ENCODE data around the gene GP1BB. TPM values are rescaled to one million over a fixed set of nuclear protein-coding genes. Genes with fewer than 3 reads are reported as not detected.
A peak's percentile ranks its signal among the peaks of the same experiment; 100 is the strongest.

GP1BB gene
- total RNA-seq, 2 donors from 2014 or later = 0.48 to 0.62 TPM

GRCh38 chr22:19753090-19753842 is 29.9 kb downstream of the GP1BB start:
- Mint-ChIP-seq H3K36me3 (ENCODE audit: low read depth) (no peaks in the 10 kb centered on the region), H3K4me1 (peaks cover 11% of the 10 kb centered on the region), H3K4me3 (no peak overlapping the region), H3K9me3 (no peaks in the 10 kb centered on the region), H3K27ac (no peak overlapping the region), H3K27me3 (ENCODE audit: insufficient read depth) (peaks cover 59% of the 10 kb centered on the region)
- H3K4me1 ChIP-seq (ENCODE audit: control insufficient read depth, insufficient read depth, low read length) = peaks cover 13% of the 10 kb centered on the region
- H3K27me3 ChIP-seq (ENCODE audit: control insufficient read depth, insufficient read depth, low read length, poor library complexity, severe bottlenecking) = peaks cover 68% of the 10 kb centered on the region
- no peaks in the 10 kb centered on the region for H3K36me3 ChIP-seq (ENCODE audit: control insufficient read depth, insufficient read depth, low read length)
- H3K9me3 ChIP-seq (ENCODE audit: control insufficient read depth, low read length) = no peaks in the 10 kb centered on the region
- TF ChIP-seq, protein P1, sequence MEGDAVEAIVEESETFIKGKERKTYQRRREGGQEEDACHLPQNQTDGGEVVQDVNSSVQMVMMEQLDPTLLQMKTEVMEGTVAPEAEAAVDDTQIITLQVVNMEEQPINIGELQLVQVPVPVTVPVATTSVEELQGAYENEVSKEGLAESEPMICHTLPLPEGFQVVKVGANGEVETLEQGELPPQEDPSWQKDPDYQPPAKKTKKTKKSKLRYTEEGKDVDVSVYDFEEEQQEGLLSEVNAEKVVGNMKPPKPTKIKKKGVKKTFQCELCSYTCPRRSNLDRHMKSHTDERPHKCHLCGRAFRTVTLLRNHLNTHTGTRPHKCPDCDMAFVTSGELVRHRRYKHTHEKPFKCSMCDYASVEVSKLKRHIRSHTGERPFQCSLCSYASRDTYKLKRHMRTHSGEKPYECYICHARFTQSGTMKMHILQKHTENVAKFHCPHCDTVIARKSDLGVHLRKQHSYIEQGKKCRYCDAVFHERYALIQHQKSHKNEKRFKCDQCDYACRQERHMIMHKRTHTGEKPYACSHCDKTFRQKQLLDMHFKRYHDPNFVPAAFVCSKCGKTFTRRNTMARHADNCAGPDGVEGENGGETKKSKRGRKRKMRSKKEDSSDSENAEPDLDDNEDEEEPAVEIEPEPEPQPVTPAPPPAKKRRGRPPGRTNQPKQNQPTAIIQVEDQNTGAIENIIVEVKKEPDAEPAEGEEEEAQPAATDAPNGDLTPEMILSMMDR (conservative IDR thresholded peaks at IDR 0.05) = peak; percentile 77
- no peak overlapping the region for H3K27ac ChIP-seq (ENCODE audit: low read depth, low read length)
- no peak overlapping the region for H3K4me3 ChIP-seq (ENCODE audit: low read length)
- 88 to 98% methylated on average over 7 to 10 of the region's 10 CpGs for WGBS, 2 experiments (ENCODE audit: insufficient coverage in 1 of 2, insufficient read length in 1 of 2)
- H3K9ac ChIP-seq (ENCODE audit: extremely low read depth, low read length, poor library complexity, severe bottlenecking) = no peak overlapping the region
- peak; percentile 77 for DNase-seq

DNA sequence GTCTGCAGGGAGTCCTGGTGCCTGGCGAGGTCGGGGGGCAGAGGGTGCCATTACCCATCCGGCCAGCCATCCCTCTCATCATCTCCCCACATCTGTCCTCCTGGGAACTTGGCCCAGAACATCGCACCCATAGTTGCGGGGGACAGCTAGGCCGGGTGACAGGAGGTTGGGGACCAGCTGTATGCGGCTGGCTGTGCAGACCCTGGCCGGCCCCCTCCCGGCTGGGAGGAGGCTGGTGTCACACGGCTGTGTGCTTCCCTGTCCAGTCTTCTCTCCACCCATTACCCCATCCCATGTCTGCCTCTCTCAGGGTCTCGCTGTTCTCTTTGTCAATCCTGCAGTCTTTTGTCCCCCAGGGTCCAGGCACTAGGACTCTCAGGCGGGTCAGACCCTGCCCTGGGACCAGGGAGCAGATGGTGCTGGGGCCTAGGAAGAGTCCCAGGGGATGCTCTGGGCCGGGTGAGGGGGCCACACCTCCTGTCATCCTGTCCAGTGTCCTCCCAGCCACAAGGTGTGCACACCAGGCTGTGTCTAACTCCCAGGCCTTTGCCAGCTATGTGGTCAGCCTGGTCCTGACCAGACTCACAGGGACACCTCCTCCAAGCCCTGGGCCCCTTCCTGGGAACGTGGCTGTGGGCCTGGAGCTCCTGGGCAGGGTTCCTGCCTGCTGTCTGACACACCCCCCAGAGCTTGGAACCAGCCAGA is 30.8 kb downstream of the GP1BB start:
- peaks cover 77% of the 10 kb centered on the region for H3K27me3 ChIP-seq (ENCODE audit: control insufficient read depth, insufficient read depth, low read length, poor library complexity, severe bottlenecking)

DNA sequence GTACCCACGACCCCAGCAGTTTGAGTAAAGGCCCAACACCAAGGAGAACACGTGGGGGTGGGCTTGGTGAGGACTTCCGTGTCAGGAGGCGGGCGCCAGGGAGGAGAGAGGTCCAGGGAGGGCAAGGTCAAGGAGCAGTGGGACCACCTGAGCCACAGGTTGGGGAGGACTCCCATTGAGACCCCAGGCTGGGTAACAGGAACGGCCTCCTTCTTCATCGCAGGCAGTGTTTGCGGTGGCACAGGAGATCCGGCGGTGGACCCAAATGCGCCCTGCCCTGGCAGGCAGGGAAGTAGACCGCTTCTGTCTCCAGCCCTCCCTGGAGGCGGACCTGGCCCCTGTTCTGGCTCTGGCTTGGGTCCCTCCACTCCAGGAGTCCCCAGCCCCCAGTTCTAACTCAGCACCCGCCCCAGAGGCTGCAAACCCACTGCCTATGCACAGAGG is 31.4 kb downstream of the GP1BB start:
- Mint-ChIP-seq H3K27ac (no peak overlapping the region), H3K4me1 (peaks cover 15% of the 10 kb centered on the region), H3K9me3 (no peaks in the 10 kb centered on the region), H3K36me3 (ENCODE audit: low read depth) (no peaks in the 10 kb centered on the region), H3K27me3 (ENCODE audit: insufficient read depth) (peaks cover 71% of the 10 kb centered on the region), H3K4me3 (peak overlapping the region; percentile 13)
- no peak overlapping the region for H3K4me3 ChIP-seq (ENCODE audit: low read length)
- DNase-seq = peak; percentile 59
- 50 to 52% methylated on average over 9 to 14 of the region's 14 CpGs for WGBS, 2 experiments (ENCODE audit: insufficient coverage in 1 of 2, insufficient read length in 1 of 2)
- no peaks in the 10 kb centered on the region for H3K9me3 ChIP-seq (ENCODE audit: control insufficient read depth, low read length)
- H3K27ac ChIP-seq (ENCODE audit: low read depth, low read length) = no peak overlapping the region
- peaks cover 82% of the 10 kb centered on the region for H3K27me3 ChIP-seq (ENCODE audit: control insufficient read depth, insufficient read depth, low read length, poor library complexity, severe bottlenecking)
- no peaks in the 10 kb centered on the region for H3K36me3 ChIP-seq (ENCODE audit: control insufficient read depth, insufficient read depth, low read length)
- H3K4me1 ChIP-seq (ENCODE audit: control insufficient read depth, insufficient read depth, low read length) = peaks cover 13% of the 10 kb centered on the region
- H3K9ac ChIP-seq (ENCODE audit: extremely low read depth, low read length, poor library complexity, severe bottlenecking) = no peak overlapping the region
- TF ChIP-seq, protein P1 (conservative IDR thresholded peaks at IDR 0.05) = no peak

More for the DNA sequence above, 30.8 kb downstream of the GP1BB start:
- no peak overlapping the region for H3K4me3 ChIP-seq (ENCODE audit: low read length)
- H3K4me1 ChIP-seq (ENCODE audit: control insufficient read depth, insufficient read depth, low read length) = peaks cover 13% of the 10 kb centered on the region
- DNase-seq = no peak
- no peak overlapping the region for H3K9ac ChIP-seq (ENCODE audit: extremely low read depth, low read length, poor library complexity, severe bottlenecking)
- no peaks in the 10 kb centered on the region for H3K9me3 ChIP-seq (ENCODE audit: control insufficient read depth, low read length)
- Mint-ChIP-seq H3K4me1 (peaks cover 11% of the 10 kb centered on the region), H3K9me3 (no peaks in the 10 kb centered on the region), H3K4me3 (no peak overlapping the region), H3K27ac (no peak overlapping the region), H3K27me3 (ENCODE audit: insufficient read depth) (peaks cover 67% of the 10 kb centered on the region), H3K36me3 (ENCODE audit: low read depth) (no peaks in the 10 kb centered on the region)
- WGBS, 2 experiments (ENCODE audit: insufficient coverage in 1 of 2, insufficient read length in 1 of 2) = 83 to 85% methylated on average over 10 to 14 of the region's 14 CpGs
- H3K27ac ChIP-seq (ENCODE audit: low read depth, low read length) = no peak overlapping the region
- TF ChIP-seq, protein P1 (conservative IDR thresholded peaks at IDR 0.05) = no peak
- no peaks in the 10 kb centered on the region for H3K36me3 ChIP-seq (ENCODE audit: control insufficient read depth, insufficient read depth, low read length)
